Stimulated activated CD8-positive, alpha-beta memory T cell treated with anti-CD3 and anti-CD28 coated beads, Interleukin-15, amount 100 ng/mL, for 4 hours (primary cell): ENCODE data around the gene CDH12.

Experiments
- DNase-seq, 2 donors: peaks; one replicate each; pipeline ENCODE4 v3.0.0-alpha.2; 2020; ENCODE audit warnings: low read depth in 2 of 2

The CDH12 gene

DNA sequence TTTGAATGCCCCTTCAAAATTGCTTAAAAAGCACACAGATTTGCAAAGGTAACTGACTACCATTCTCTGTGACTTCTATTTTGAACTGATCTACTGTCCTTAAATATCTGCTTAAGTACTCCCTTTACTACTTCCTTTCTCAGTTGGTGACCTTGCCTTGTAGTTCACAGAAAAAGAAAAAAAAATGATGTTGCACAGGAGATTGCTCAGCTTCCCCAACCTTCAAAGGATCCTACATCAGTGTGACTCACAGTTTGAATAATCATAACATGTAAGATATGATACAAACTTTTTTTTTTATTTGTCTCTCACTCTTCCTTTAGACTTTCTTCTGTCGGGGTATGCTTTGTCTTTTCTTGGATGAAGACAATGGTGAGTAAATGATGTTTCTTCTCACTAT is 1029.6 kb downstream of the CDH12 start:
- no peak for DNase-seq

DNA sequence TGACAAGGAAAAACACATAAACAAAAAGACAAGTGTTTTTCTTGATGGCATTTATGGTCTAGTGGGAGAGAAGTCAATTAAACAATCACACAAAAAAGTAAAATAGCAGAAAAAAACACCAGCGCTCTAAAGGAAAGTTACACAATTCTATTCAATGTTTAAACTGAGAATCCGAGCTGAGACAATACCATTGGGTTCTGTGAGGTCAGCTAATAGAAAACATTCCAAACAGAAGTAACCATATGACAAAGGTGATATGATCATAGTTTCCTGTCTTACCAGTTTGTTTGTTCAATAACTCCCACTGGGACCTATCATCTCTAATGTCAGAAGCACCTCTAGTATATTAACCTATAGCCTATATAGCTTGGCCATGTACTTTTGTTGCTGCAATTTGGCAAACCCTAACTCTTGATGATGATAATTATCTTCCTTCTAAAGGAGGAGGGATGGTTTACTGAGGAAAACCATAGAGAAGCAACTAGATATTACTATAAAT is 1030.0 kb downstream of the CDH12 start:
- DNase-seq, result no peak

DNA sequence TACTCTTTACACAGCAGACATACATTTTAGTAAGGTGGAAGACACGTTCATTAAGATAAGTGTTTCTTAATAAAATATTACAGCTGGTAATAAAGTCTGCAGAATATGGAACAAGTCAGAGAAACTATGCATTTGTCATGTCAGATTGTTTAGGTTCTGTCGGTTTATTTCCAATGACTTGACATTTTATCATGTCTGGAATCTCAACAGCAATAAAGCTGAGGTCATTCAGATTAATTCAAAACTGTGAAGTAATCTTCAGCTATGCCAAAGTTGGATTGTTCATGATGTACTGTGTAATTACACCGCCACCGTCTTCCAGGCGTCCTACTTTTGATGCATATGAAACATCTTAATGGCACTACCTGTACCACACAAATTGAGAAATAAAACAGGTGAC is 1032.6 kb downstream of the CDH12 start:
- no peak for DNase-seq

DNA sequence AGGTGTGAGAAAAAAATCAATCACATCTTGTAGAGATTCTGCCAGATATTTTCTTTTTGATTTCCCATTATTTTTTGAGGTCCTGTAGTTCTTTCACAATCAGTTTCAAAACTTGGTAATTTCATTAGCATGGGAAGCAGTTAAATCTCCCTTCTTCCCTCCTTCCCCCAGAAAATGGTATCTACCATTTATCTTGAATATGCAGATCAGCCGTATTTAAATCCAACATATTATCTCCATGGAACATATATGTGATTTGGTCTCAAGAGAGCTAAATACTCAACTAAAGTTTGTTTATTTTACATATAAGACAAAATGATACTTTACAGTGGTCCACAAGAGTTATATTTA is 1034.8 kb downstream of the CDH12 start:
- DNase-seq, result no peak

GRCh38 chr5:21817668-21818369 is 1035.3 kb downstream of the CDH12 start:
- no peak for DNase-seq

DNA sequence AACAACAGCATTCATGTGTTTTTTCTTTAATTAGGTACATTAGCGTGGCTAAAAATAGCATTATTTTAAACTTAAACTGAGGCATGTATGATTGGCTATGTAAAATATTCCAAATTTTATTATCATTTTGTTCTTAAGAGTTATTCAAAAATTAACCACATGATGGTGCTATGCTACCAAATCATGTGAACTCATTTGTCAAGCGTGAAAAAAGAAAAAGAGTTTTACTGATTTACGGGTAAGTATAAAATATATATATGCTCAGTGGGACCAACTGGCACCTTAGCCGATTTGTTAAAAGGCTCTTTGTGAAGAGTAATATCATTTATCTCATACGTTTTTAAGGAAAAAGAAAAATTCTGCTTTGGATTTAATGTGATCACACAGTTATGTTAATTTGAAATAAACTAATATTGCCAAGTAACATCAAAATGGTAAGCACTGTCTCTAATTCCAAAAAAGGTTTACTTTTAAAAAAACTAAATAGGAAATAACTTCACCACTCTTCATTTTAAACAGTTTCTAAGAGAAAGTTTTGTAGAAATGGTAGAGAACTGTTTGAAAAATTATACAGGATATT is 1042.3 kb downstream of the CDH12 start:
- DNase-seq, result no peak

DNA sequence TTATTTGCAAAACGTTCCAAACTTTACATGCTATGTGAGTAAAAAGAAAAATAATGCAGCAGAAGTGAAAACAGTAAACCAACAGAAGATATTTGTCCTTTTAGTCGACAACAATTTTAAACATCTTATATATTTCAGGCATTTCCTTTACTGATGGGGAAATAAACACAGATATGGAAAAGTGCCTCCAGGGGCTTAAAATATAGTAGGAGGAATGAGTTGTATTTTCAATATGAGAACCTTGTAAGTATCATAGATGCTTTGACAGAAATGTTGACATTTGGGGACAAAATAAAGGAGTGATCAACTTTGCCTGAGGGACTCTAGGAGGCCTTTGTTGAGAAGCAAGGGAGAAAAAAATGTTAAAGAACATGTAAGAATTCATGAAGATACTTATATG is 1043.5 kb downstream of the CDH12 start:
- DNase-seq, result no peak

DNA sequence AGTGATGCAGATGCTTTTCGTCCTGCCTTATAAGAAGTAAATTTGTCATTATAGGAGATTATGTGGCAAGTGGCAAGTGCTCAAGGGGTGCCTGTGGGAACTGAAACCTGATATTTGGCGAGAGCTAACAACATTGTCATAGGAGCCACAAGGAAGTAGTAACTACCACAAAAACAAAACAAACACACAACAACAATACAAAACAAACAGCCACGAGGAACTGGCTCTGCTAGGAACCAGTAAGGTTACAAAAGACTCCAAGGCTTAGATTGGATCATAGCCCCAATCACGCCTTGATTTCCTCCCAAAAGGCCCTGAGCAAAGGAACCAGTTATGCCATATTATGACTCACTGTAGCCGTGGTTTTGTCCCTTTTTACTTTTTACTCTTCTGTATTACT is 1045.2 kb downstream of the CDH12 start:
- DNase-seq, result no peak

GRCh38 chr5:21806943-21807342 is 1046.2 kb downstream of the CDH12 start:
- DNase-seq, result no peak

DNA sequence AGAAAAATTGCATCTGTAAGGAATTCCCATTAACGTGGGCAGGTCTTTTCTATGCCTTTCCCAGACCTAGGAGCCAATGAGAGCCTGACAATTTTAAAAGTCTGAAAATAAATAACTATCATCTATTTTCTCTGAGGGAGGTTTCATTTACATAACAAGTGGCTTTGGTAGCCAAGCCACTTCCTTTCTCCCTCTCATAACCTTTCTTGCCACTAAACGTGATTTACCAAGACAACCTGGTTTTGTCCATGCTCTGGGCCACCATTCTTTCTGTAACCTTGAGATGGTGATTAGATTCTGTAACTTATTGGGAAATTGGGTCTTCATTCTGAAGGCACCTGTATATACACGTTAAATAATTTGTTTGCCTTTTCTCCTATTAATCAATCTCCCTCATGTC is 1046.9 kb downstream of the CDH12 start:
- no peak for DNase-seq

DNA sequence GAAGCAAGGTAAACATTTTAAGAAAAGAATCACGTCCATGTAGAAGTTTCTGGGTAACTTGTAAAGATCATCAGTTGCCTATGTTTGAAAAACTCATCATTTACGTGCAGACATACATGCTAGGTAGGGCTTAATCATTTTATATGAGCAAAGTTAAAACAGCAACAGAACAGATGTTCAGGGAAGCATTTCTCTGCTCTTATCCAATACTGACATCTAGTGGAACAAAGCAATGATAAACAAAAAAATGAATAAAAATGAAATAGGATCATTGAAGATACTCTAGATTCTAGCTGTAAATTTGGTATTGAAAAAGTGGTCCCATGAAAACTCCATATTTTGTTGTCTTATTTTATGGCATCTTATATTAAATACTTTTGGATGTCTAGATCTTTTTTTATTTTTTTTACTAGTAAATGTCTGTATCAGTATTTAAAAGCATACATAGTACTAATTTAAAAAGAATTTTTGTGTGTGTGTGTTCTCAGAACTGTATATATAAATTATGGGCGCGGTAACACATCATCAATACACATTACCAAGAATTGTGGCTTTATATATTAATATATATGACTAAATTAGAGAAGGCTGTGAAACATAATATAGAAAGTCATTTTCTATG is 1050.2 kb downstream of the CDH12 start:
- DNase-seq, result no peak

- DNase-seq, result no peak
These were observed 1051.0 kb downstream of the CDH12 start for GRCh38 chr5:21802100-21802499.

DNA sequence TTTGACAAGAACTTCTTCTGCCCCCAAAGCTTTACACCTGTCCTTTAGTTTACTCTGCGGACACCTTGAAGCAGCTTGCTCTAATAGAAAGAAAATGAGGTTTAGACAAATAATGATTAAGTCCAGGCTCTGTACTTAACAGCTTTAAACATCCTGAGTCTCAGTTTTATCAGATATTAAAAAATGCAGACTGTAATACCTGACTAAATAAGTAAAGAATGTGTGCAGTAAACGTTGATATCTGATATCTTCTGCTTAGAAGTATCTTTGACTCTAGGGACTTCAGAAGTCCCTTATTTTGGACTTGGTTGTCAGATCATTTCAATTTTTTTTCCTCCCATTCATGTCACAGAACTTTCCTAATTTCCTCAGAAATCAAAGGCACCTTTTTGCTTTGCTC is 1060.4 kb downstream of the CDH12 start:
- no peak for DNase-seq

GRCh38 chr5:21791304-21791703 is 1061.8 kb downstream of the CDH12 start:
- DNase-seq, result no peak

GRCh38 chr5:21784487-21784886 is 1068.7 kb downstream of the CDH12 start:
- DNase-seq, result no peak

DNA sequence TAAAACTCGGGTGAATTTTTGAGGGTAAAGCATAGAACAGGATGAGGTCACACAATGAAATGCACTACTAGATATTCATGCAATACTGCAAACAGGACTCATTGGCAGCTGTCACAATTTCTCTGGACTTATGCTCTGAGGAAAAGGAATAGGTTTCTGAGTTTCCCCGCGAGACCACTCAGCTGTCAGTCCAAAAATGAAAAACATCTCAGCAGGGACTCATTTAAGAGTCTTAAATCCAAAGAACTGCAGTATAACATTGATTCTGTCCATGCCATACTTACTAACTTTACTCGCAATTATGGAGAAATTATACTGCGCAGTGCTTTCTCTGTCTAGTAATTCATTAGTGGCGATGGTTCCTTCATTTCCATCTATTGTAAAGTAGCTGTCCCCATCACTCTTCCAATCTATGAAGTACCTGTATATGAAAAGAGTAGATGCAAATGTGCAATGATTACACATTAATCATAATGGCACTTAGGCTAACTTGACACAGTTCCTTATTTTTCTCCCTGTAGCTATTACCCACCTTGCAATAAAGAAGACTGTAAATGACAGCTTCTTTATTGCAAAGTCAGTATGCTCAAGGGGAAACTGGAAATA is 1070.0 kb downstream of the CDH12 start:
- no peak for DNase-seq

- no peak for DNase-seq
These were observed 1076.7 kb downstream of the CDH12 start for GRCh38 chr5:21776466-21776865.

GRCh38 chr5:21774801-21775200 is 1078.3 kb downstream of the CDH12 start:
- DNase-seq, result no peak

DNA sequence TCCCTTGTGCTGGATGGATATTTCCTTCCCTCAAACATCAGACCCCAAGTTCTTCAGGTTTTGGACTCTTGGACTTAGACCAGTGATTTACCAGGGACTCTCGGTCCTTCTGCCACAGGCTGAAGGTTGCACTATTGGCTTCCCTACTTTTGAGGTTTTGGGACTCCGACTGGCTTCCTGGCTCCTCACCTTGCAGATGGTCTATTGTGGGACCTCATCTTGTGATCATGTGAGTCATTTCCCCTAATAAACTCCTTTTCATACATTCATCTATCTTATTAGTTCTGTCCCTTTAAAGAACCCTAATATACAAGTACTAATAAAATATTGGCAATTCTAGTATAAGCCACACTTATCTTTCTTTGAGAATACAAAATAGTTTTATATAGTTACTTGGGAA is 1078.9 kb downstream of the CDH12 start:
- no peak for DNase-seq

- DNase-seq, result no peak
These were observed 1079.7 kb downstream of the CDH12 start for GRCh38 chr5:21773456-21773855.

DNA sequence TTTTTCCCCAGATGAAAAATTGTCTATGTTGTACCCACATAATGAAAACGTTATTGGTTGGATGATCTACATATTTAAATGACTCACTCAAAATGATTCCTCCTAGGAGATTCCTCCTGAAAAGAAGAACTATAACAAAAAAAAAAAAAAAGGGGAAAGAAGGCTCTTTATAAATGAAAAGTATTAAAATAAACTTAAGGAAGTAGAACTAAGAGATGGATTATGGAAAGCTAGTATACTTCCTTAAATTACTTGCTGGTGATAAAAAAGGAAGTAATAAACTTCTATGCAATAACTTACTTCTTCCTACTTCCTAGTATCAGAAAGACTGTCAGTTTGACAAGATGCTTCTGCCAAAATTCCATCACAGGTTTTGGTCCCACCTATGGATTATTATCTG is 1087.7 kb downstream of the CDH12 start:
- no peak for DNase-seq

DNA sequence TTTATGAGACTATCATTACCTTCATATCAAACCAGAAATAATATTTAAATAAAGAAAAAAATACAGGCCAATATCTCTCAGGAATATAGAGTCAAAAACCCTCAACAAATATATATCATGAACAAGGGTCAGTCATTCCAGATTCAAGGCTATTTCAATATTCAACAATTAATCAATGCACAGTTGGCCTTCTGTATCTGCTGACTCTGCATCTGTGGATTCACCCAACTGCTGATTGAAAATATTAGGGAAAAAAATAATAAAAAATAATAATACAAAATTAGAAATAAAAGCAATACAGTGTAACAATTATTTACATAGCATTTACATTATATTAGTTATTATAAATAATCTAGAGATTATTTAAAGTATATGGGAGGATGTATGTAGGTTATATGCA is 1114.0 kb downstream of the CDH12 start:
- no peak for DNase-seq

GRCh38 chr5:21723500-21723899 is 1129.6 kb downstream of the CDH12 start:
- no peak for DNase-seq
